Epithelial cell of proximal tubule (primary cell): Measurements from ENCODE around the gene GATM. TPM values are rescaled to one million over a fixed set of nuclear protein-coding genes. Genes with fewer than 3 reads are reported as not detected.
A peak's percentile ranks its signal among the peaks of the same experiment; 100 is the strongest.
"Not testable (repeated sequence)": the region's sequence is repeated elsewhere in the genome, so short reads cannot be mapped to it uniquely, and the experiment has no call there.

ENCODE experiments used
- DNase-seq: peaks from one replicate; pipeline ENCODE4 v3.0.0-alpha.2; 2011; ENCODE audit warnings: low read depth
- H3K4me3 ChIP-seq: 2 replicates; pipeline ENCODE4 v1.5.1; 2011; ENCODE audit warnings: low read depth, mild to moderate bottlenecking, low read length
- CTCF ChIP-seq: conservative IDR thresholded peaks from 2 replicates; pipeline ENCODE4 v1.5.1; 2012; ENCODE audit warnings: low read depth, mild to moderate bottlenecking, low read length
- total RNA-seq: library from RNA; depleted of rRNA; stranded (reverse); fragments of >200 nt; gene quantifications from 2 replicates; pipeline ENCODE4 v1.2.3, GENCODE V29; 2015

Gene GATM
- total RNA-seq, 1 donor from 2014 or later, result 9.9 TPM

- H3K4me3 ChIP-seq, result peak overlapping the region; percentile 54
- no peak for TF ChIP-seq CTCF
- DNase-seq, result no peak
Observed at GRCh38 chr15:45376967-45377608, 1.3 kb downstream of the GATM start.

- TF ChIP-seq CTCF, result no peak
- no peak overlapping the region for H3K4me3 ChIP-seq
- no peak for DNase-seq
Observed at GRCh38 chr15:45376300-45376928, 1.9 kb downstream of the GATM start.

- H3K4me3 ChIP-seq, result no peak overlapping the region
- no peak for DNase-seq
- no peak for TF ChIP-seq CTCF
Observed at GRCh38 chr15:45375836-45376235, 2.5 kb downstream of the GATM start.

- DNase-seq, result no peak
- TF ChIP-seq CTCF, result no peak
- no peak overlapping the region for H3K4me3 ChIP-seq
Observed at GRCh38 chr15:45373976-45374375, 4.4 kb downstream of the GATM start.

GRCh38 chr15:45372041-45372995, 6.0 kb downstream of the GATM start:
- no peak for DNase-seq
- H3K4me3 ChIP-seq, result no peak overlapping the region
- no peak for TF ChIP-seq CTCF

GRCh38 chr15:45371546-45371945, 6.8 kb downstream of the GATM start:
- no peak for TF ChIP-seq CTCF
- no peak overlapping the region for H3K4me3 ChIP-seq
- DNase-seq, result no peak

- H3K4me3 ChIP-seq, DNase-seq: not testable (repeated sequence)
Observed at GRCh38 chr15:45370042-45370441, 8.3 kb downstream of the GATM start.

- not testable (repeated sequence) for H3K4me3 ChIP-seq, DNase-seq
Observed at GRCh38 chr15:45367222-45367621, 11.1 kb downstream of the GATM start.
